GM19468 (cell line): Measurements from ENCODE around the gene ARHGDIA.
"Not testable (repeated sequence)": the region's sequence is repeated elsewhere in the genome, so short reads cannot be mapped to it uniquely, and the experiment has no call there.

ENCODE experiments used
- ATAC-seq: cut with Tn5 transposase; IDR thresholded peaks from one replicate; pipeline ENCODE4 v1.9.1; 2021; ENCODE audit warnings: mild to moderate bottlenecking, moderate library complexity, moderate number of reproducible peaks; ENCODE audit not compliant: unreplicated experiment; ENCODE audit errors: extremely low read depth

The ARHGDIA gene

DNA sequence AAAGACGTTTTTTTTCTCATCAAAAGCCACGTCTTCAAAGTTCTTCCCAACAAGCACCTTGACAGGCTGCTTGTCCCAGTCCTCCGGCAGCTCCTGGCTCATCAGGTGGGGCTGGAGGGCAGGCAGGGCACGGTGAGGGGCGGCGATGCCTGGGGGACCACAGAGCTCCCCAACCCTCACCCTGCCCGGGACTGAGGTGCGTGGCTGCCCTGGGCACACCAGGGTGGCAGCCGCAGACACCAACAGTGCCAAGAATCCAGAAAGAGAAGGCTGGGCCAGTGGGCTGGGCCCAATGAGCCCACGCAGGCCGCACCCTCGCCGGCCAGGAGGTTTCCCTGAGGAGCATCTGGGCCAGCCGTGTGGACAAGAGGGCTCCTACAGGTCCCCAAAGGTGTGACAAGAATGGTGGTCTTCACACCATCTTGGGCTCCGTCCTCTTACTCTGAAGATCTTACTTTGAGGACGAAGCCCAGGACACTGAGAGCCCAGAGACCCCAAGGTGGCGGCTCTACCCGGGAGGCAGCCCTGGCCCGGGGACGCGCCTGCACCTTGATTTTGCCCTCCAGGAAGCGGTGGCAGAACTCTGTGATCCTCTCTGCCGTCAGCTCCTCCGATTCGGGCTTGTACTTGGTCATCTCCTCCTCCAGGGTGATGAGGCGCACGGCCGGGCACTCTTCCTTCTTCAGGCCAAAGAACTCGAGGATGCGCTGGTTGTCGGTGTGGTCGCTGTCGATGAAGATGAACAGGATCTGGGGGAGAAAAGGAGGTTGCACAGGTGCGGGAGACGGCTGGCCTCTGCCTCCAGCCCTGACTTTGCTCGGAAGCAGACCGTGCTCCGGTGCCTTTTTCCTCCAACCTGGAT lies 25.0 kb downstream of the ARHGDIA start:
- ATAC-seq: no peak

DNA sequence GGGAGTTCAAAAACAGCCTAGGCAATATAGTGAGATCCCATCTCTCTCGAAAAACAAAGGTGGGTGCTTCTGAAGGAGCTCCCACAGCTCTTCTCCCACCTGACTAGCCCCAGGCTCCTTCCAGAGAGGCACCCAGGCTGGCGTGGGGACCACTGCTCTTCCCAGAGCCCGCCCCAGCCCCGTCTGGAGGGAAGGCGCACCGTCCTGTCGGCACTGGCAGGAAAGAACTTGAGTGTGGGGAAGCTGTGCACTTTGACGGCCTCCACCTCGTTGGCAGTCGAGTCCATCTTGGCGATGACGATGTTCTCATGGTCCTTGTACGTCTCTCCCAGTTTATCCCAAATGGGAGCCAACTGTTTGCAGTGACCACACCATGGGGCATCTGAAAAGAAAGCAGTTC lies 25.8 kb downstream of the ARHGDIA start:
- ATAC-seq: no peak

GRCh38 chr17:81844887-81845286 lies 26.2 kb downstream of the ARHGDIA start:
- no peak for ATAC-seq

DNA sequence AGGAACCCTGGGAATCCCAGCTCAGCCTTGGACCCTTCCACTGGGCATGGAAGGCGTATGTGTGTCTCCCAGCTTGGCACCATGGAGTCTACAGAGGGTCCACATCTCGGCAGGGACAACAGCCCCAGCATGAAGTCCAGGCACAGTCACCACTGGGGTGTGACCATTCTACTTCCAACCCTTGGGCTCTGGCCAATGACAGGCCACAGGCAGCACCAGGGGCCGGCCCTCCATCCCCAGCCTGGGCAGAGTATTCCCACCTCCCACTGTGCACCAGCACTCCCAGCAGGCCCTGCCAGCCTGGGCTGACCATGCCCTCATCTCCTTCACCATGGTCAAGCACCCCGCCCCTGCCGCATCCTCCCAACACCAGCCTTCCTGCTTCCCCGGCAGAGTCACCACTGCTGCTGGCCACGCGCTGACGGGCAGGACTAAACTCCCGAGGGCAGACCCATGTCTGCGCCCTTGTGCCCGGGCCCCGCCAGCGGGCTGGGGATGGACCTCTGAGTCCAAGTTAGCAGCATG lies 26.7 kb downstream of the ARHGDIA start:
- no peak for ATAC-seq

DNA sequence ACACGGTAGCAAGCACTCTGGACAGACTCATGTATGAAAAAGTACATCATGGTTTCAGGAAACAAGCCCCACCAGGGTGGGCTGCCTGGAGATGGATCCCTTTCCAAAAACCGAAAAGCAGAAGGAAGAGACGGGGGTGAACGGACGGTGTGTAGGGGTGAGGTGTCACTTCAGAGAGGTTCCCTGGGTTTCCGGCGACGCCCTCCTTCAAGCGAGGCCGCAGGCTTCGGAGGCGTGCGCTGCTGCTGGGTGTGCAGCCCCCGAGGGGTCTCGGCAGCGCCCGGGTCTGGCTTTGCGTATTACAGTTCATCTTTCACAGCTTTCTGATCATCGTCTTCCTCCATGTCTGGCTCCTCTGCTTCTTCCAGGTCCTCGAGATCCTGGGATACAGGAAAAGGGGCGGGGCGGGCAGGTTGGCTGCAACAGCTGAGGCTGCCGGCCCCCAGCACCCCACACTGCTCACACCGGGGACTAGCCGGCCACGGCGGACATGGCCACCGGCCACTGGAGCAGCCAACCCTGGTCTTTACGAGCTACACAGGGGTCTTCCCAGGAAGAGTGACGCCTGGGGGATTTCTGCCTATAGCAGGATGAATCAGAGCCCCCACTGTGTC lies 27.3 kb downstream of the ARHGDIA start:
- ATAC-seq: no peak

DNA sequence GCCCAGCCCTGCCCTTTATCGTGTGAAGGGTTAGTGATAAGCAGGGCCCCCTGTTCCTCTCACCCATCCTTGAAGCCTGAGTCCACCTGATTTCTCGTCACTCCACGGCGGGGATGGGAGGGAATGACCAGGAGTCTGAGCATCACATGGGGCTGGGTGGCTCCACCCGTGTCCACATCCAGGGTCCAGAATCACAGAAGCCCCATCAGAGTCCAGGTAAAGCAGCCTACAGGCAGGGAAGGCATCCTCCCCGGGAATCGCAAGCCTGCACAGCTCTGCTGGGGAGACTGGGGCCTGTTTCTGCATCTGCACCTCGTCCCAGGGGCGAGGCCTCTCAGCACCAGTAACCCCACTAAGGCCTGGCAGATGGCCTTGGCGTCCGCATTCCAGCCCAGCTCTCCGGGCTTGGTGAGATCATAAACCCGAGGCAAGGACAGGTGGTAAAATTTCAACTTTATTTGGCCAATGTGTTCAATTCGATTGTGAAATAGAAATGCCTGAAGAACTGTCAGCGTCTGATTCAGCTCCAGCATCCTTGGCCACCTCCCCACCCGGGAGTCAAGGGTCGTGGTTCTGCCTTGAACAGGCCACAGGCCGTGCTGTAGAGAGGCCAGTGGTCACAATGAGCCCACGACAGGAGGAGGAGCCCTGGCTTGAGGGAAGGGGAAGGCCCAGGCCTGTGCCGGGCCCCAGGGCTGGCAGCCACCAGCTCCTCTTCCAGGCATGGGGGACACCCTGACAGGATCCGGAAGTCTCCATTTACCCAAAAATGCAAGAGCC lies 28.2 kb downstream of the ARHGDIA start:
- no peak for ATAC-seq

GRCh38 chr17:81842378-81842724 lies 28.8 kb downstream of the ARHGDIA start:
- ATAC-seq: no peak

- no peak for ATAC-seq
Observed at GRCh38 chr17:81841866-81842265, 29.3 kb downstream of the ARHGDIA start.

DNA sequence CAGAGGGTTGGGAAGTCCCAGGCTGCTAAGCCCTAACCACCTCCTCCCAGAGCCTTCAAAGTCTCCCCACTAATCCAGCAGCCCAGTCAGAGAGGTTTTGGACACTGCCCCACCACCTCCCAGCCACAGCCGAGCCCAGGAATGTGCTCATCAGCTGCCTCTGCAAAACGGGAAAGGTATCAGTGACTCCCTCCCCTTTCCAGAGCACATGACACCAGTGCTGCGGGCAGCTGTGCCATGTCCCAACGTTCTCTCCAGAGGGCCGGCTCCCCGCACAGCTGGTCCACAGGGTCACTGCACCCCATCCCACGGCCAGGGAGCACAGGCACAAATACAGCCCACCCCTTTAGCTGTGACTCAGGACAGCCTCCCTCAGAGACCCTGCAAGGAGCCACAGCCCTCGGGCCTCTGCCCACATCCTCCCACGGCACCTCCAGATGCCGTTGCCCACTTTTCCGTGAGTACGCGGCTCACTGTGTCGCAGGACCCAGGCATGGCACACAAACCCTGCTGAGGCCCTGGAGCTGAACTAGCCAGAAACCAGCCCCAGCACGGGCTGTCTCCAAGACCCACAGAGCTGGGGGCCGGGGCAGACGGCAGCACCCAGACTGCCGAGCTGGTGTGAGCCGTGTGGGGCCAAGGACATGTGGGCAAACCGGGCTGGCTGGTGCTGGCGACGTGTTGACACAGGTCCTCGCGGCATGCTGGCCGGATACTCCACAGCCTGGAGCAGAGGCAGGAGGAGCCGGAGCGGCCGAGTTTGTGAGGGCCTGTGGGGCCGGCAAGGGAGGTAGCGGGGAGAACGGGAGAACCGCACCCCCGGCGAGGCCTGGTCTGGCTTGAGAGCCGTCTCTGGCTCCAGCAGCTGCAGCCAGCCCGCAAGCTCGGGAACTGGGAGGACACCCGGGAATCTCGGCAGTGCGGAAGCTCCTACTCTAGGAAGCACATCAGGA lies 30.0 kb downstream of the ARHGDIA start:
- ATAC-seq: no peak

DNA sequence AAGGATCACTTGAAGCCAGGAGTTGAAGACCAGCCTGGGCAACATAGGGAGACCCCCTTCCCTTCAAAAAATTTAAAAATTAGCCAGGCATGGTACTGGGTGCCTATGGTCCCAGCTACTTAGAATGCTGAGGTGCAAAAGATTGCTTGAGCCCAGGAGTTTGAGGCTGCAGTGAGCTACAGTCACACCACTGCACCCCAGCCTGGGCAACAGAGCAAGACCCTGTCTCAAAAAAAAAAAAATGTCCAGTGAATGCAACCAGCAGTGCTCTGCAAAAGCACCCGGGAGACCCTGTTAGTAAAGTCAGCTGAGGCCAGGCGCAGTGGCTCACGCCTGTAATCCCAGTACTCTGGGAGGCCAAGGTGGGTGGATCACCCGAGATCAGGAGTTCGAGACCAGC lies 31.1 kb downstream of the ARHGDIA start:
- not testable (repeated sequence) for ATAC-seq

GRCh38 chr17:81839301-81839700 lies 31.8 kb downstream of the ARHGDIA start:
- ATAC-seq: no peak

GRCh38 chr17:81838753-81839255 lies 32.3 kb downstream of the ARHGDIA start:
- no peak for ATAC-seq

DNA sequence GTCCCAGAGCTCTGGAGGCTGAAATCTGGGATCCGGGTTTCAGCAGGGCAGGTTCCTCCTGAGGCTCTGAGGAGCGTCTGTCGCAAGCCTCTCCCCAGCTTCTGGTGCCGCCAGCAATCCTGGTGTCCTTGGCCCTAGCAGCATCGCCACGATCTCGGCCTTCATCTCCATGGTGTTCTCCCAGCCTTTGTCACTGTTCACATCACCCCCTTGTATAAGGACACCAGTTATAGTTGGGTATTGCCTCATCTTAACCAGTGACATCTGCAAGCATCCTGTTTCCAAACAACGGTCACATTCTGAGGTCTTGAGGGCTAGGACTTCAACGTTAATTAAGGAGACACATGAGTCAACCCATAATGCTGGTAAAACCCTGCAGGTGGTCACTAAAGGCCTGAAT lies 33.5 kb downstream of the ARHGDIA start:
- no peak for ATAC-seq

DNA sequence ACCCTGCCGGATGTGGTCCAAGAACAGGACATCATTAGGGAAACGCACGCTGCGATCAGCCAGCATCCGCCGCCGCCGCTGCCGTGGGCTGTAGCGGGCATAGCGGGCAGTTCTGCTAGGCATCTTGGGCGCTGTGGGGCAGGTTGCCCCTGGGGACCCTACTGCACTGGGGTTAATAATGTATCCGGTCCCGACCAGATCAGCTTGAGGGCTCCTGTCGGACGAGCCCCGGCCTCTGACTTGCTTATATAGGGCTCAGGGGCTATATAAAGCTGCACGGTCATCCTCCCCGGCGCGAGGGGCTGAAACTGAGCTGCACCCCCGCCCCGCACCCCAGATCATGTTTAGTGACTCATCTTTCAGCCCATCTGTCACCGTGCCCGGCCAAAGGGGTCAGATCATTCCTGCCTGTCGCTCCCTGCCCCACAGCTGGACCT lies 36.3 kb downstream of the ARHGDIA start, which contains the start of gene PPP1R27:
Gene PPP1R27 (minus strand): TSS at position 220 of the 437 bp plus-strand sequence. CDS start 97 bp downstream, at position 123.
- no peak for ATAC-seq

GRCh38 chr17:81833921-81834830 lies 37.0 kb downstream of the ARHGDIA start:
- ATAC-seq: no peak

GRCh38 chr17:81833160-81833920 lies 37.8 kb downstream of the ARHGDIA start, which contains the start of gene MCRIP1:
Gene MCRIP1, minus strand, starts transcription at chr17:81833291. Its CDS starts 8,785 bp downstream, at chr17:81824506.
- peak; percentile 31 for ATAC-seq

GRCh38 chr17:81832608-81833159 lies 38.5 kb downstream of the ARHGDIA start:
- peak; percentile 31 for ATAC-seq
